ENCODE measurements around the gene STPG2. TPM values are rescaled to one million over a fixed set of nuclear protein-coding genes. Genes with fewer than 3 reads are reported as not detected.

Gene STPG2
- total RNA-seq, 1 experiment from 2014 or later, result 0.35 TPM

GRCh38 chr4:98081936-98082335 lies 61.3 kb downstream of the STPG2 start:
- Histone ChIP-seq H4K20me1 (ENCODE audit: insufficient read depth) (no peaks in the 10 kb centered on the region), H2AFZ (peak overlapping the region; percentile 53; the same call in 1 of the 2 replicates), H3F3A (ENCODE audit: insufficient read depth, low read depth) (no peaks in the 10 kb centered on the region), H3K27ac (no peak overlapping the region), H3K4me3 (no peak overlapping the region), H3K79me2 (ENCODE audit: low read depth) (no peaks in the 10 kb centered on the region), H3K9me2 (ENCODE audit: insufficient read depth) (no peaks in the 10 kb centered on the region; the same call in 1 of the 2 replicates), H3K4me2 (no peak overlapping the region), H3K27me3 (ENCODE audit: insufficient read depth, low read depth) (no peaks in the 10 kb centered on the region), H3K36me3 (ENCODE audit: low read depth) (no peaks in the 10 kb centered on the region), H3K4me1 (replicated peaks; ENCODE audit: insufficient read depth) (no peaks in the 10 kb centered on the region), H3K9me3 (ENCODE audit: insufficient read depth, low read depth) (no peaks in the 10 kb centered on the region)
- no peak for TF ChIP-seq EZH2 (IDR thresholded peaks at IDR 0.05; ENCODE audit: low read depth)
- TF ChIP-seq, protein P1, sequence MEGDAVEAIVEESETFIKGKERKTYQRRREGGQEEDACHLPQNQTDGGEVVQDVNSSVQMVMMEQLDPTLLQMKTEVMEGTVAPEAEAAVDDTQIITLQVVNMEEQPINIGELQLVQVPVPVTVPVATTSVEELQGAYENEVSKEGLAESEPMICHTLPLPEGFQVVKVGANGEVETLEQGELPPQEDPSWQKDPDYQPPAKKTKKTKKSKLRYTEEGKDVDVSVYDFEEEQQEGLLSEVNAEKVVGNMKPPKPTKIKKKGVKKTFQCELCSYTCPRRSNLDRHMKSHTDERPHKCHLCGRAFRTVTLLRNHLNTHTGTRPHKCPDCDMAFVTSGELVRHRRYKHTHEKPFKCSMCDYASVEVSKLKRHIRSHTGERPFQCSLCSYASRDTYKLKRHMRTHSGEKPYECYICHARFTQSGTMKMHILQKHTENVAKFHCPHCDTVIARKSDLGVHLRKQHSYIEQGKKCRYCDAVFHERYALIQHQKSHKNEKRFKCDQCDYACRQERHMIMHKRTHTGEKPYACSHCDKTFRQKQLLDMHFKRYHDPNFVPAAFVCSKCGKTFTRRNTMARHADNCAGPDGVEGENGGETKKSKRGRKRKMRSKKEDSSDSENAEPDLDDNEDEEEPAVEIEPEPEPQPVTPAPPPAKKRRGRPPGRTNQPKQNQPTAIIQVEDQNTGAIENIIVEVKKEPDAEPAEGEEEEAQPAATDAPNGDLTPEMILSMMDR (conservative IDR thresholded peaks at IDR 0.05), result no peak
- CTCF ChIA-PET, result no interaction called here
- POLR2A ChIA-PET (ENCODE audit: unreplicated experiment), result no interaction called here
- intact Hi-C loops (cut with micrococcal nuclease; ENCODE audit: unreplicated experiment), result no loop called here
- no TSS peak for BruUV-seq (replicated peaks)
- DNase-seq, result no peak

- Histone ChIP-seq H4K20me1 (ENCODE audit: insufficient read depth) (no peaks in the 10 kb centered on the region), H3K27me3 (ENCODE audit: insufficient read depth, low read depth) (no peaks in the 10 kb centered on the region), H2AFZ (no peak overlapping the region), H3K4me3 (no peak overlapping the region), H3K27ac (no peak overlapping the region), H3K4me2 (no peak overlapping the region), H3K4me1 (replicated peaks; ENCODE audit: insufficient read depth) (no peaks in the 10 kb centered on the region), H3F3A (ENCODE audit: insufficient read depth, low read depth) (no peaks in the 10 kb centered on the region), H3K36me3 (ENCODE audit: low read depth) (no peaks in the 10 kb centered on the region), H3K79me2 (ENCODE audit: low read depth) (no peaks in the 10 kb centered on the region), H3K9me2 (ENCODE audit: insufficient read depth) (no peaks in the 10 kb centered on the region), H3K9me3 (ENCODE audit: insufficient read depth, low read depth) (no peaks in the 10 kb centered on the region; the same call in 1 of the 2 replicates)
- DNase-seq, result no peak
- TF ChIP-seq, protein P1 (conservative IDR thresholded peaks at IDR 0.05), result no peak
- no peak for TF ChIP-seq EZH2 (IDR thresholded peaks at IDR 0.05; ENCODE audit: low read depth)
- BruUV-seq (replicated peaks), result no TSS peak
- intact Hi-C loops (cut with micrococcal nuclease; ENCODE audit: unreplicated experiment), result no loop called here
- ChIA-PET POLR2A (ENCODE audit: unreplicated experiment) (no interaction called here), CTCF (no interaction called here)
These were observed 74.8 kb downstream of the STPG2 start for GRCh38 chr4:98068495-98068894.

DNA sequence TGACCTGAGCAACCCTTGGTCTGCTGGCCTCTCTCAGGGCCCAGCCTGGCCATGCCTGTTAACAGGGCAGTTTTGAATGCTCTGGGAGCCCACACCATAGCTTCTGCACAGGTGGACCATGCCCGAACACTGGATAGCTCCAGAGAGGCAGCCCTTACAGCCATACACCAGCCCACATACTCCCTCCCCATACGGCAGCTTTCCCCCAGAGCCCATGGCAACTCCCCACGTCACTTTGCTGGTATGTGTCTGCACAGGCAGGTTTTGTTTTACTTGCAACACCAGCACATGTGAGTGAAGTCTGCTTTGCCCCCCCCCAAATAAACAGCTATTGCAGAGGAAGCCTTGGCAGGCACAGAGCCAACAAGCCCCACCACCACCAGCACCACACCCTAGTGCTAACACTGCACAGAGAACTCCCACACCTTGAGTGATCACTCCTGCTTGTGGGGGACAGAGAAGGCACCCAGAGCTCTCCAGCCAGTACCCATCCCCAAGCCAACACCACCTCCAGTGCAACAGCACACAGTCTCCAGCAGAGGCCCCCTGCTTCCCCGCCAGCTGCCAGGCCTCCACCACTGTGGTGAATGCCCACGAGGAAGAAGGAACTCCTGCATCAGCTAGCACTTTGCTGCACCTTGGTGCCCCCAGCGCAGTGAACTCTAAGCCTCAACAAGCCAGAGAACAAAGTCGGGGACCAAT lies 87.3 kb downstream of the STPG2 start:
- CTCF ChIA-PET, result no interaction called here
- no peak for DNase-seq
- intact Hi-C loops (cut with micrococcal nuclease; ENCODE audit: unreplicated experiment), result no loop called here

More for the DNA sequence above, 87.3 kb downstream of the STPG2 start:
- Histone ChIP-seq H3K4me2 (no peak overlapping the region), H2AFZ (no peak overlapping the region), H3K9me3 (ENCODE audit: insufficient read depth, low read depth) (peaks cover 10% of the 10 kb centered on the region; the same call in 1 of the 2 replicates), H3K27me3 (ENCODE audit: insufficient read depth, low read depth) (no peaks in the 10 kb centered on the region), H3K36me3 (ENCODE audit: low read depth) (no peaks in the 10 kb centered on the region), H3F3A (ENCODE audit: insufficient read depth, low read depth) (no peaks in the 10 kb centered on the region), H3K4me1 (replicated peaks; ENCODE audit: insufficient read depth) (no peaks in the 10 kb centered on the region), H3K27ac (no peak overlapping the region), H3K79me2 (ENCODE audit: low read depth) (no peaks in the 10 kb centered on the region), H3K4me3 (no peak overlapping the region), H3K9me2 (ENCODE audit: insufficient read depth) (no peaks in the 10 kb centered on the region), H4K20me1 (ENCODE audit: insufficient read depth) (no peaks in the 10 kb centered on the region)
- TF ChIP-seq, protein P1 (conservative IDR thresholded peaks at IDR 0.05), result no peak
- no peak for TF ChIP-seq EZH2 (IDR thresholded peaks at IDR 0.05; ENCODE audit: low read depth)
- POLR2A ChIA-PET (ENCODE audit: unreplicated experiment), result no interaction called here
- BruUV-seq (replicated peaks), result no TSS peak
